MG63 (cell line): ENCODE data around the gene ATN1. TPM values are rescaled to one million over a fixed set of nuclear protein-coding genes. Genes with fewer than 3 reads are reported as not detected.
"Not testable (repeated sequence)": the region's sequence is repeated elsewhere in the genome, so short reads cannot be mapped to it uniquely, and the experiment has no call there.

ENCODE experiments used
- DNase-seq: peaks from one replicate; pipeline ENCODE4 v3.0.0-alpha.2; 2020
- H3K27me3 ChIP-seq: fragments of 250-450 bp; sonication (Bioruptor Pico); 2 replicates; pipeline ENCODE4 v1.5.1; 2020; ENCODE audit warnings: mild to moderate bottlenecking, moderate library complexity
- H3K36me3 ChIP-seq: fragments of 250-450 bp; sonication (Bioruptor Pico); 2 replicates; pipeline ENCODE4 v1.5.1; 2020; ENCODE audit warnings: mild to moderate bottlenecking, moderate library complexity
- H3K4me3 ChIP-seq: fragments of 250-450 bp; sonication (Bioruptor Pico); 2 replicates; pipeline ENCODE4 v1.5.1; 2020; ENCODE audit warnings: mild to moderate bottlenecking, moderate library complexity
- H3K9me3 ChIP-seq: fragments of 250-450 bp; sonication (Bioruptor Pico); 2 replicates; pipeline ENCODE4 v1.5.1; 2020; ENCODE audit warnings: mild to moderate bottlenecking, moderate library complexity
- total RNA-seq: library from RNA; depleted of rRNA; stranded (reverse); fragments of >200 nt; shearing (Covaris generic); gene quantifications from 2 replicates; pipeline ENCODE4 v1.2.3, GENCODE V29; 2014; ENCODE audit warnings: low replicate concordance

ATN1 gene
- total RNA-seq, 1 experiment from 2014 or later = 2.8 TPM

GRCh38 chr12:6899837-6900519, 27.8 kb upstream of the ATN1 start:
- DNase-seq = peak; percentile 48
- no peak overlapping the region for H3K4me3 ChIP-seq

DNA sequence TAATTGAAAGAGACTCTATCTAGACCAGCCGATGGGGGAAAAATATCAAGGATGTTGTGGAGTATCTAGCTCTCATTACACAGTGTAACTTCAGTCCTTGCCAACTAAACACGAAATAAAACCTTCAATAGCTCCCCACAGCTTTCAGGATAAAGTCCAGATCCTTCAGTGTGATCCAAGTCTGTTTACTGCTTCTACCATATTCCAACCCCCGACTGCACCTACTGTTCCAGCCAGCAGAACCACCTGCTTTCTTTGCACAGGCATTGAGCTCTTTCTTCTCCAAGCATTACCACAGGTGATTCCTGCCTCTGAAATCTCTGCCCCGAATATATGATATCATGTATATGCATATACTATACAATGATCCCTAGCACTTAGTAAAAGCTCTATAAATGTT, 25.3 kb upstream of the ATN1 start:
- Histone ChIP-seq H3K27me3 (no peaks in the 10 kb centered on the region), H3K36me3 (no peaks in the 10 kb centered on the region), H3K4me3 (no peak overlapping the region), H3K9me3 (no peaks in the 10 kb centered on the region)
- DNase-seq = no peak

More at GRCh38 chr12:6899837-6900519, 27.8 kb upstream of the ATN1 start:
- H3K36me3 ChIP-seq = no peaks in the 10 kb centered on the region
- H3K9me3 ChIP-seq = no peaks in the 10 kb centered on the region
- H3K27me3 ChIP-seq = no peaks in the 10 kb centered on the region

DNA sequence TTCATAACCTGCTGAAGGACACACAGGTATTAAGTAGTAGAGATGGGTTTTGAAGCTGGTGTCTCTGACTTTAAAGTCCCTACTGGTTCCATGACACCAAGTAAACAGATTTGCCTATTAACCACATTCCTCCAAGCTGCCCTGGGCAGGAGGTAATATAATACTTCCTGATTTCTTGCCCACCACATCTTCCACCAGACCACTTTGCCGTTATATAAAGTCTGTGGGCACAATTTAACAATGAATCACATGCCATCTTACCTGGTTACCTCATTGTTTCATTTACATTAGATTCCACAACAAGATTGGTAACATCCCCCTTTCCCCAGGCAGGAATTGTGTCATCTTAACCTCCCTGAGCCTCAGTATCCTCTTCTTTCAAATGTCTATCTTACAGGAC, 24.0 kb upstream of the ATN1 start:
- no peak overlapping the region for H3K4me3 ChIP-seq
- no peaks in the 10 kb centered on the region for H3K9me3 ChIP-seq
- DNase-seq = no peak
- no peaks in the 10 kb centered on the region for H3K36me3 ChIP-seq
- H3K27me3 ChIP-seq = no peaks in the 10 kb centered on the region

- DNase-seq = peak; percentile 95
- Histone ChIP-seq H3K36me3 (no peaks in the 10 kb centered on the region), H3K9me3 (no peaks in the 10 kb centered on the region), H3K27me3 (no peaks in the 10 kb centered on the region), H3K4me3 (peak within 1 kb of the TSS; percentile 76)
These were observed 23.2 kb upstream of the ATN1 start, which contains the start of gene LRRC23 for GRCh38 chr12:6904280-6905276. Gene LRRC23, plus strand, starts transcription at chr12:6904822. Its CDS starts 812 bp downstream, at chr12:6905634.

GRCh38 chr12:6905414-6906040, 22.2 kb upstream of the ATN1 start:
- H3K27me3 ChIP-seq = no peaks in the 10 kb centered on the region
- no peaks in the 10 kb centered on the region for H3K9me3 ChIP-seq
- H3K4me3 ChIP-seq = peak overlapping the region; percentile 76
- DNase-seq = no peak
- no peaks in the 10 kb centered on the region for H3K36me3 ChIP-seq

DNA sequence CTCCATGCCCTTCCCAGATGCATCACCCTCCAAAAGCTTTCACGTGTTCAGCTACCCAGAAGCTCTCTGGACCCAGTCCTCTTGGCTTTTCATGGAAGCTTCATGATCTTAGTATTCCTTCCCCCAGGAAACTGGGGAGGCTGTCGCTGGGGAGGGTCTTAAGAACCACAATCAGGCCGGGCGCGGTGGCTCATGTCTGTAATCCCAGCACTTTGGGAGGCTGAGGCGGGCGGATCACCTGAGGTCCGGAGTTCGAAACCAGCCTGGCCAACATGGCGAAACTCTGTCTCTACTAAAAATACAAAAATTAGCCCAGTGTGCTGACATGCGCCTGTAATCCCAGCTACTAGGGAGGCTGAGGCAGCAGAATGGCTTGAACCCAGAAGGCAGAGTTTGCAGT, 19.6 kb upstream of the ATN1 start:
- H3K36me3 ChIP-seq, H3K4me3 ChIP-seq, H3K9me3 ChIP-seq, DNase-seq, H3K27me3 ChIP-seq: not testable (repeated sequence)

- Histone ChIP-seq H3K4me3 (no peak overlapping the region), H3K9me3 (no peaks in the 10 kb centered on the region), H3K36me3 (no peaks in the 10 kb centered on the region), H3K27me3 (no peaks in the 10 kb centered on the region)
- no peak for DNase-seq
These were observed 18.2 kb upstream of the ATN1 start for GRCh38 chr12:6909421-6910145.

DNA sequence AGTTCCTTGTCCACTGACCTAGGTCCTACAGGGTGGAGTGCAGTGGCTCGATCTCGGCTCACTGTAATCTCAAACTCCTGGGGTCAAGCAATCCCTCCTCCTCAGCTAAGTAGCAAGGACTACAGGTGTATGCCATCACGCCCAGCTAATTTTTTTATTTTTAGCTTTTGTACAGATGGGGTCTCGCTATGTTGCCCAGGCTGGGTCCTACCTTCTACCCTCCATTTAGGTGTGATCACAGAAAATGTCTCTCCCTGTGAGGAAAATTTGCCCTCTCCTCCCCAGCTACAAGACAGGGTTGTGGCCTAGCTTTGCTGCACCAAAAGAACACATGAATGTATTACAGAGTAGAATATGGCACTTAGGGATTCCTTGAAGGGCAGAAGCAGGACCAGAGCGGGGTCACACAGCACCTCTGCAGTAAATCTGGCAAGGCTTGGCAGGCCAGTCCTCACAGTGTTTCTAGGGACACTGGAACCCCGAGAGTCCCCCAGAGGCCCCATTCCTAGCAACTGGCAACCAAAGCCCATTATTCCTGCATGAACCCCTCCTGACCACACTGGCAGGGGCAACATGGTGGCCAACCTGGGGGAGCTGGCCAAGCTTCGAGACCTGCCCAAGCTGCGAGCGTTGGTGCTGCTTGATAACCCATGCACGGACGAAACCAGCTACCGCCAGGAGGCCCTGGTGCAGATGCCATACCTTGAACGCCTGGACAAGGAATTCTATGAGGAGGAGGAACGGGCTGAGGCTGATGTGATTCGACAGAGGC, 15.4 kb upstream of the ATN1 start:
- no peak overlapping the region for H3K4me3 ChIP-seq
- no peaks in the 10 kb centered on the region for H3K27me3 ChIP-seq
- DNase-seq = no peak
- H3K36me3 ChIP-seq = peaks cover 4% of the 10 kb centered on the region; the same call in 1 of the 2 replicates
- no peaks in the 10 kb centered on the region for H3K9me3 ChIP-seq

- Histone ChIP-seq H3K9me3 (no peaks in the 10 kb centered on the region), H3K4me3 (peak within 1 kb of the TSS; percentile 73), H3K36me3 (peaks cover 4% of the 10 kb centered on the region; the same call in 1 of the 2 replicates), H3K27me3 (no peaks in the 10 kb centered on the region)
- peak; percentile 84 for DNase-seq
These were observed 13.4 kb upstream of the ATN1 start, which contains the start of gene ENO2 for GRCh38 chr12:6914246-6914946. Gene ENO2, plus strand, starts transcription at chr12:6914580. Its CDS starts 1,253 bp downstream, at chr12:6915833.

DNA sequence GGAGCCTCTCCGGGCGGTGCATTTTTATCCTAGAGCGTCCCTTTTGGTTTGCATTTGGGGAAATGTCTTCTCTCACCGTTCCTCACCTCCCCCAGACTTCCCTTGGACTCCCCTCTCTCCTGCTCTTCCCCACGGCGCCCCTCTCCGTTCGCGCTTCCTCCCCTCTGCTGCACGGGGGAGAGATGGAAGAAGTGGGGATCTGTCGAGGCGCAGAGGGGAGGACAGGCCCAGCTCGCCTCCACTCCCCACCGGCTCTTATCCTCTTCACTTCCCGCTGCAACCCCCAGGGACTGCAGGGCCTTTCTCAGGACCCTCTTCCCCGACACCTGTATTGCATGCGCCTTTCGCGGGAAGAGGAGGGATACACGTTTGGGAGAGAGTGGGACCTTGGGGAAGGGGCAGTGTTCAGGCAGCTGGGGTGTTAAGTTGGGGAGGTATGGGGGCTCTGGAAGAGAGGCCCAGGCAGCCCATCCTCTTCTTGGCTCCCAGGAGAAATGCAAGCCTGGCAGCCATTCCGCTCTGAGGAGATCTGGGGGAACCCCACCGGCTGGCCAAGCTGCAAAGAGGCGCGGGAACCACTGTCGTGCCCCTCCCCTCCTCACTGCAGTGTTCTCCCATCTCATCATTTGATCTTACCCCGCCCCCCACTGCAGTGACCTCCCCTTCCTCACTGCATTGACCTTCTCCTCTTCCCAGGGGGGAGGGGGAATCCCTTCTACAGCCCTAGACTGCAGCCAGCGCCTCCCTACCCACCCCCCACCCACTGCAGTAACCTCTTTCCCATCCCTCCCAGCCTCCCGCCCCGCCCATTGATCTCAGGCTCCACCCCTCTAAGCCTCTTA, 12.6 kb upstream of the ATN1 start:
- H3K27me3 ChIP-seq = no peaks in the 10 kb centered on the region
- H3K9me3 ChIP-seq = no peaks in the 10 kb centered on the region
- DNase-seq = no peak
- peak overlapping the region; percentile 73 for H3K4me3 ChIP-seq
- H3K36me3 ChIP-seq = peaks cover 4% of the 10 kb centered on the region; the same call in 1 of the 2 replicates

DNA sequence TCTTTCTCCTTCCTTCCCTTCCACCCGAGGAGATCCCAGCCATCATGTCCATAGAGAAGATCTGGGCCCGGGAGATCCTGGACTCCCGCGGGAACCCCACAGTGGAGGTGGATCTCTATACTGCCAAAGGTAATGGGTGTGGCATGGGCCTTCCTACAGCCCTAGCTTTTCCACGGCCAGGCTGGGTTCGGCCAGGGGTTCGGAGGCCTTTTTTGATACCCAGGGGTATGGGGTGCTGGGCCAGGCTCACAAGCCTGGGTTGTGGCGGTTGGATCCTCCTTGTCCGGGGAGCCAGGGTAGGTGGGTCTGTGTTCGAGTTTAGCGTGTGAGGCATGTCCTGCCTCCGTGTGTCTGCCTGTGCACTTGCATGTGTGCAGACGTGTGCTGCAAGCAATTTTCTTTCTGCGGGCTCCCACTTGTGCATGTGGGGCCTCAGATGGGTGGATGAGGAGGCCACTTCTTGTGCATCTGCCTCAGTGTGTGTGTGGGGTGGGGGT, 11.9 kb upstream of the ATN1 start:
- peaks cover 4% of the 10 kb centered on the region; the same call in 1 of the 2 replicates for H3K36me3 ChIP-seq
- no peak overlapping the region for H3K4me3 ChIP-seq
- DNase-seq = no peak
- H3K9me3 ChIP-seq = no peaks in the 10 kb centered on the region
- H3K27me3 ChIP-seq = no peaks in the 10 kb centered on the region

GRCh38 chr12:6916426-6917200, 11.1 kb upstream of the ATN1 start:
- no peak overlapping the region for H3K4me3 ChIP-seq
- DNase-seq = no peak
- H3K9me3 ChIP-seq = no peaks in the 10 kb centered on the region
- H3K27me3 ChIP-seq = no peaks in the 10 kb centered on the region
- peaks cover 4% of the 10 kb centered on the region; the same call in 1 of the 2 replicates for H3K36me3 ChIP-seq

- no peak overlapping the region for H3K4me3 ChIP-seq
- H3K27me3 ChIP-seq = no peaks in the 10 kb centered on the region
- H3K9me3 ChIP-seq = no peaks in the 10 kb centered on the region
- H3K36me3 ChIP-seq = peaks cover 9% of the 10 kb centered on the region; the same call in 1 of the 2 replicates
- DNase-seq = no peak
These were observed 10.1 kb upstream of the ATN1 start for GRCh38 chr12:6917491-6918231.
